Central memory CD8-positive, alpha-beta T cell (primary cell): ENCODE measurements around the gene KLF2.
A peak's percentile ranks its signal among the peaks of the same experiment; 100 is the strongest.

Experiments
- ATAC-seq: fragments of 150-1000 bp; cut with Tn5 transposase; replicated peaks from 2 replicates; pipeline ENCODE4 v1.10.0; 2022; ENCODE audit warnings: mild to moderate bottlenecking, moderate FRiP score, moderate number of reproducible peaks; ENCODE audit not compliant: poor library complexity, severe bottlenecking; ENCODE audit errors: extremely low read depth
- DNase-seq, 2 donors: peaks; one replicate each; pipeline ENCODE4 v3.0.0; 2021; ENCODE audit warnings: low spot score in 2 of 2
- H3K27ac Mint-ChIP-seq: one replicate; pipeline ENCODE4 v1.8.0; 2022; ENCODE audit warnings: low read depth, mild to moderate bottlenecking, moderate library complexity, mixed read lengths
- H3K27me3 Mint-ChIP-seq: one replicate; pipeline ENCODE4 v1.8.0; 2022; ENCODE audit warnings: mixed read lengths
- H3K36me3 Mint-ChIP-seq: one replicate; pipeline ENCODE4 v1.8.0; 2022; ENCODE audit warnings: mild to moderate bottlenecking, moderate library complexity, mixed read lengths; ENCODE audit not compliant: insufficient read depth
- H3K4me1 Mint-ChIP-seq: one replicate; pipeline ENCODE4 v1.8.0; 2022; ENCODE audit warnings: mixed read lengths
- H3K4me3 Mint-ChIP-seq: one replicate; pipeline ENCODE4 v1.8.0; 2022; ENCODE audit warnings: mild to moderate bottlenecking, moderate library complexity, mixed read lengths
- H3K9me3 Mint-ChIP-seq: one replicate; pipeline ENCODE4 v1.8.0; 2022; ENCODE audit warnings: mixed read lengths

Gene KLF2

GRCh38 chr19:16330806-16331690 lies 6.4 kb downstream of the KLF2 start:
- no peaks in the 10 kb centered on the region for H3K9me3 Mint-ChIP-seq
- H3K4me1 Mint-ChIP-seq: peaks cover 49% of the 10 kb centered on the region
- DNase-seq: no peak
- H3K27ac Mint-ChIP-seq: peak overlapping the region; percentile 100
- H3K27me3 Mint-ChIP-seq: peaks cover 6% of the 10 kb centered on the region
- H3K36me3 Mint-ChIP-seq: peaks cover 62% of the 10 kb centered on the region
- no peak for ATAC-seq
- H3K4me3 Mint-ChIP-seq: peak overlapping the region; percentile 99

DNA sequence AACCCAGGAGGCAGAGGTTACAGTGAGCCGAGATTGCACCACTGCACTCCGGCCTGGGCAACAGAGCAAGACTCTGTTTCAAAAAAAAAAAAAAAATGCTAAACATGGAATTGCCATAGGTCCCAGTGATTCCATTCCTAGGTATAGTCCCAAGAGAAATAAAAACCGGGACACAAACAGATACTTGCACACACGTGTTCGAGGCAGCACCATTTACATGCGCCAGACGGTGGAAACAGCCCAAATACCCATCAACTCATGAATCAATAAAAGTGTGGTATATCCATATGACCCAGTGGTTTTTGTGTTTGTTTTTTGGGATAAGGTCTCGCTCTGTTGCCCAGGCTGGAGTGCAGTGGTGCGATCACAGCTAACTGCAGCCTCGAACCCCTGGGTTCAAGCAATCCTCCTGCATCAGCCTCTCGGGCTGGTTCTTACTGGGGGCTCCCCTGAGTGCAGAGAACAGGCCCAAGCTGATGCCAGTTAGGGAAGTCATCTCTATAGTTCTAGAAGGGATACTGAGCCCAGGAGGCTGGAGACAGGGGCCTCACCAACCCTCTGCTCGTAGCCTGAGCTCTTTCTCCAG lies 8.5 kb downstream of the KLF2 start:
- Mint-ChIP-seq H3K27me3 (no peaks in the 10 kb centered on the region), H3K9me3 (no peaks in the 10 kb centered on the region), H3K4me1 (peaks cover 56% of the 10 kb centered on the region), H3K36me3 (peaks cover 45% of the 10 kb centered on the region), H3K27ac (no peak overlapping the region), H3K4me3 (no peak overlapping the region)
- ATAC-seq (no peak), DNase-seq (no peak)

- H3K9me3 Mint-ChIP-seq: no peaks in the 10 kb centered on the region
- no peak overlapping the region for H3K4me3 Mint-ChIP-seq
- DNase-seq (no peak), ATAC-seq (no peak)
- peak overlapping the region; percentile 55 for H3K27ac Mint-ChIP-seq
- H3K4me1 Mint-ChIP-seq: peaks cover 56% of the 10 kb centered on the region
- no peaks in the 10 kb centered on the region for H3K27me3 Mint-ChIP-seq
- H3K36me3 Mint-ChIP-seq: peaks cover 34% of the 10 kb centered on the region
Observed at GRCh38 chr19:16334411-16334810, 9.8 kb downstream of the KLF2 start.

GRCh38 chr19:16335226-16335625 lies 10.6 kb downstream of the KLF2 start:
- Mint-ChIP-seq H3K4me1 (peaks cover 56% of the 10 kb centered on the region), H3K36me3 (peaks cover 26% of the 10 kb centered on the region), H3K9me3 (no peaks in the 10 kb centered on the region), H3K4me3 (peak overlapping the region; percentile 7), H3K27me3 (no peaks in the 10 kb centered on the region), H3K27ac (peak overlapping the region; percentile 53)
- DNase-seq (peak in 1 of 2 donors; percentile 40), ATAC-seq (no peak)

DNA sequence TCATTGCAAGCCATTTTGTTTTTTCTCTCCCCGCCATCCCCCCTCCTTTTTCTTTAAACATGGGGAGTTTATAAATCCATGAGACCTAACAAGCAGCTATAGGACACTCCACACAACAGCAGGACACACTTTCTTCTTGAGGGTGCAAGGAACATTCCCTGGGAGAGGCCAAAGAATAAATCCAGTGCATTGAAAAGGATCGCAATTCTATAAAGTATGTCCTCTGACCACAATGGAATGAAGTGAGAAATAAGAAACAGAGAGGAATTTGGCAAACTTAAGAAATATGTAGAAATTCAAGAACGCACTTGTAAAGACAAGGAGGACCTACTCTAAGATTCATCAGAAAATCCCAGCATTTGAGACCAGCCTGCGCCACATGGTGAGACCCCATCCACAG lies 11.9 kb downstream of the KLF2 start:
- Mint-ChIP-seq H3K4me3 (peak overlapping the region; percentile 85), H3K9me3 (no peaks in the 10 kb centered on the region), H3K27me3 (no peaks in the 10 kb centered on the region), H3K4me1 (peaks cover 52% of the 10 kb centered on the region), H3K27ac (peak overlapping the region; percentile 69), H3K36me3 (peaks cover 15% of the 10 kb centered on the region)
- ATAC-seq (no peak), DNase-seq (no peak)

DNA sequence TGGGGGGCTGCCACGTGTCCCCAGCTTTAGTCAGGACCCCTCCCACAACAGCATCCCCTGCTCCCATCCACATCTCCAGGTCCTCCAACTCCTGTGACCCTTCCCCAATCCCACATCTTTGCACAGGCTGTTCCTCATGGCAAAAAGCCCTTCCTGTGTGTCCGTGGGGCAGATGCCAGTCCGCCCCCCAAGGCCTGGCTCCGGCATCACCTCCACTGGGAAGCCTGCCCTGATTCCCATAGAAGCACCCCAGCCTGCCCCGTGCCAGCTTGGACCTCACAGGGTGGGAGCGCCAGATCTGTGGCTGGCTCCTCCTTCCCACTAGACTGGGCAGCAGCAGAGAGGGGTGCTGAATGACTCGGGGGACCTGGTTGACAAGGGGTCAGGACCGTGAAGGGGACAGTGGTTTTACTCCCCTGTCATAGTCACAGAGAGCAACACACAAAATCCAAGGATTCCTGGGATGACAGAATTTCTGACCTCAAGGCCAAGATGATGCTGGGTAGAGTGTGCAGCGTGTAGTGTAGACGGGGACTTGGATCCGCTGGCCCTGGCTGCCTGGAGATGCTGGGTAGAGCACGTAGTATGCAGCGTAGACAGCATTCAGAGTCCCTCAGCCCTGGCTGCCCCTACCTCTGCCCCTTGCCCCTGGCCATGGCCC lies 13.3 kb downstream of the KLF2 start:
- DNase-seq: no peak
- peaks cover 12% of the 10 kb centered on the region for H3K36me3 Mint-ChIP-seq
- H3K27ac Mint-ChIP-seq: peak overlapping the region; percentile 83
- ATAC-seq: no peak
- peaks cover 64% of the 10 kb centered on the region for H3K4me1 Mint-ChIP-seq
- H3K4me3 Mint-ChIP-seq: peak overlapping the region; percentile 85
- H3K27me3 Mint-ChIP-seq: no peaks in the 10 kb centered on the region
- no peaks in the 10 kb centered on the region for H3K9me3 Mint-ChIP-seq

GRCh38 chr19:16338470-16339360 lies 14.1 kb downstream of the KLF2 start:
- H3K36me3 Mint-ChIP-seq: peaks cover 15% of the 10 kb centered on the region
- peaks cover 70% of the 10 kb centered on the region for H3K4me1 Mint-ChIP-seq
- peak overlapping the region; percentile 83 for H3K27ac Mint-ChIP-seq
- H3K27me3 Mint-ChIP-seq: no peaks in the 10 kb centered on the region
- DNase-seq: peak in 1 of 2 donors; percentile 30
- ATAC-seq: peak; percentile 49
- no peaks in the 10 kb centered on the region for H3K9me3 Mint-ChIP-seq
- peak overlapping the region; percentile 85 for H3K4me3 Mint-ChIP-seq

DNA sequence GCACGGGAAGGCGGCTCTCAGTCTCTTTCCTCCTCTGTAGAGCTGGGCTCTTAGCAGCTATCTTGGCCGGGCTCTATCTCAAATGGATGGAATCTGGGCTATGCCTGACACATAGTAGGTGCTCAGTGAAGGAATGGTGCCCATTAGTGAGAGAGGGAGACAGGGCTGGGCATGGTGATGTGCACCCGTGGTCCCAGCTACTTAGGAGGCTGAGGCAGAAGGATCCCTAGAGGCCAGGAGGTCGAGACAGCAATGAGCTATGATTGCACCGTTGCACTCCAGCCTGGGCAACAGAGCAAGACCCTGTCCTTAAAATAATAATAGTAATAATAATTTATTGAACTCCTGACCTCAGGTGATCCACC lies 14.7 kb downstream of the KLF2 start:
- Mint-ChIP-seq H3K36me3 (peaks cover 15% of the 10 kb centered on the region), H3K4me3 (peak overlapping the region; percentile 85), H3K4me1 (peaks cover 68% of the 10 kb centered on the region), H3K9me3 (no peaks in the 10 kb centered on the region), H3K27me3 (no peaks in the 10 kb centered on the region), H3K27ac (peak overlapping the region; percentile 83)
- DNase-seq (no peak), ATAC-seq (no peak)

- ATAC-seq (no peak), DNase-seq (no peak)
- H3K27ac Mint-ChIP-seq: peak overlapping the region; percentile 83
- no peaks in the 10 kb centered on the region for H3K27me3 Mint-ChIP-seq
- H3K4me3 Mint-ChIP-seq: no peak overlapping the region
- H3K4me1 Mint-ChIP-seq: peaks cover 65% of the 10 kb centered on the region
- peaks cover 12% of the 10 kb centered on the region for H3K36me3 Mint-ChIP-seq
- H3K9me3 Mint-ChIP-seq: no peaks in the 10 kb centered on the region
Observed at GRCh38 chr19:16340092-16340491, 15.5 kb downstream of the KLF2 start.

GRCh38 chr19:16340654-16341053 lies 16.0 kb downstream of the KLF2 start:
- DNase-seq (no peak), ATAC-seq (no peak)
- Mint-ChIP-seq H3K4me1 (peaks cover 65% of the 10 kb centered on the region), H3K27ac (peak overlapping the region; percentile 83), H3K4me3 (peak overlapping the region; percentile 29), H3K9me3 (no peaks in the 10 kb centered on the region), H3K27me3 (no peaks in the 10 kb centered on the region), H3K36me3 (peaks cover 14% of the 10 kb centered on the region)

- H3K27ac Mint-ChIP-seq: peak overlapping the region; percentile 91
- peaks cover 12% of the 10 kb centered on the region for H3K36me3 Mint-ChIP-seq
- peak in 1 of 2 donors; percentile 52 for DNase-seq
- peak; percentile 67 for ATAC-seq
- H3K4me3 Mint-ChIP-seq: peak overlapping the region; percentile 64
- H3K27me3 Mint-ChIP-seq: no peaks in the 10 kb centered on the region
- no peaks in the 10 kb centered on the region for H3K9me3 Mint-ChIP-seq
- H3K4me1 Mint-ChIP-seq: peaks cover 59% of the 10 kb centered on the region
Observed at GRCh38 chr19:16342002-16342715, 17.5 kb downstream of the KLF2 start.
